ENCODE measurements around the gene PEAK1. TPM values are rescaled to one million over a fixed set of nuclear protein-coding genes. Genes with fewer than 3 reads are reported as not detected.
A peak's percentile ranks its signal among the peaks of the same experiment; 100 is the strongest.

Gene PEAK1
- total RNA-seq, 1 experiment from 2014 or later, result 36.7 TPM

- Histone ChIP-seq H3K9me3 (ENCODE audit: low read depth, low read length, poor library complexity, severe bottlenecking) (no peaks in the 10 kb centered on the region), H3K4me3 (ENCODE audit: low read depth, low read length, poor library complexity, severe bottlenecking) (no peak overlapping the region), H3K27ac (ENCODE audit: low read depth, low read length, poor library complexity, severe bottlenecking) (no peak overlapping the region), H3K27me3 (replicated peaks; ENCODE audit: insufficient read depth, low read depth, low read length, poor library complexity) (no peaks in the 10 kb centered on the region), H3K4me1 (ENCODE audit: insufficient read depth, low read length, poor library complexity, severe bottlenecking) (peaks cover 5% of the 10 kb centered on the region), H3K36me3 (ENCODE audit: insufficient read depth, low read length, poor library complexity, severe bottlenecking) (no peaks in the 10 kb centered on the region)
- DNase-seq (ENCODE audit: low spot score), result no peak
- intact Hi-C loops (cut with micrococcal nuclease; ENCODE audit: unreplicated experiment), result no loop called here
- BruUV-seq (replicated peaks), result no TSS peak
- ChIA-PET CTCF (no interaction called here), POLR2A (ENCODE audit: low non-redundant PET) (no interaction called here)
- TF ChIP-seq EZH2 (IDR thresholded peaks at IDR 0.05; ENCODE audit: borderline replicate concordance, low read depth, low read length, poor library complexity, severe bottlenecking) (no peak), CTCF (conservative IDR thresholded peaks at IDR 0.05; ENCODE audit: low read depth, low read length) (no peak)
Observed at GRCh38 chr15:77084436-77084835, 335.5 kb downstream of the PEAK1 start.

GRCh38 chr15:77083381-77084160, 336.3 kb downstream of the PEAK1 start:
- no peaks in the 10 kb centered on the region for H3K9me3 ChIP-seq (ENCODE audit: low read depth, low read length, poor library complexity, severe bottlenecking)
- intact Hi-C loops (cut with micrococcal nuclease; ENCODE audit: unreplicated experiment), result no loop called here
- BruUV-seq (replicated peaks), result no TSS peak
- no peak overlapping the region for H3K27ac ChIP-seq (ENCODE audit: low read depth, low read length, poor library complexity, severe bottlenecking)
- DNase-seq (ENCODE audit: low spot score), result peak; percentile 94
- no peaks in the 10 kb centered on the region for H3K36me3 ChIP-seq (ENCODE audit: insufficient read depth, low read length, poor library complexity, severe bottlenecking)
- ChIA-PET CTCF (no interaction called here), POLR2A (ENCODE audit: low non-redundant PET) (no interaction called here)
- H3K27me3 ChIP-seq (replicated peaks; ENCODE audit: insufficient read depth, low read depth, low read length, poor library complexity), result no peaks in the 10 kb centered on the region
- peaks cover 5% of the 10 kb centered on the region for H3K4me1 ChIP-seq (ENCODE audit: insufficient read depth, low read length, poor library complexity, severe bottlenecking)
- TF ChIP-seq CTCF (conservative IDR thresholded peaks at IDR 0.05; ENCODE audit: low read depth, low read length) (no peak), EZH2 (IDR thresholded peaks at IDR 0.05; ENCODE audit: borderline replicate concordance, low read depth, low read length, poor library complexity, severe bottlenecking) (no peak)
- H3K4me3 ChIP-seq (ENCODE audit: low read depth, low read length, poor library complexity, severe bottlenecking), result no peak overlapping the region

- Histone ChIP-seq H3K36me3 (ENCODE audit: insufficient read depth, low read length, poor library complexity, severe bottlenecking) (no peaks in the 10 kb centered on the region), H3K27me3 (replicated peaks; ENCODE audit: insufficient read depth, low read depth, low read length, poor library complexity) (no peaks in the 10 kb centered on the region), H3K9me3 (ENCODE audit: low read depth, low read length, poor library complexity, severe bottlenecking) (no peaks in the 10 kb centered on the region), H3K4me3 (ENCODE audit: low read depth, low read length, poor library complexity, severe bottlenecking) (no peak overlapping the region), H3K4me1 (ENCODE audit: insufficient read depth, low read length, poor library complexity, severe bottlenecking) (peaks cover 5% of the 10 kb centered on the region), H3K27ac (ENCODE audit: low read depth, low read length, poor library complexity, severe bottlenecking) (no peak overlapping the region)
- intact Hi-C loops (cut with micrococcal nuclease; ENCODE audit: unreplicated experiment), result no loop called here
- BruUV-seq (replicated peaks), result no TSS peak
- DNase-seq (ENCODE audit: low spot score), result no peak
- CTCF ChIA-PET, result no interaction called here
- POLR2A ChIA-PET (ENCODE audit: low non-redundant PET), result no interaction called here
- no peak for TF ChIP-seq EZH2 (IDR thresholded peaks at IDR 0.05; ENCODE audit: borderline replicate concordance, low read depth, low read length, poor library complexity, severe bottlenecking)
- no peak for TF ChIP-seq CTCF (conservative IDR thresholded peaks at IDR 0.05; ENCODE audit: low read depth, low read length)
Observed at GRCh38 chr15:77081971-77082370, 337.9 kb downstream of the PEAK1 start.
